Lower lobe of right lung (tissue), 2 donors: ENCODE data around the gene EID2. TPM values are rescaled to one million over a fixed set of nuclear protein-coding genes. Genes with fewer than 3 reads are reported as not detected.

Source experiments
- ATAC-seq, 2 donors: fragments of 200-7000 bp; cut with Tn5 transposase; one replicate each; pipeline ENCODE4 v1.9.1; 2020 to 2022; ENCODE audit warnings: mild to moderate bottlenecking in 2 of 2, moderate library complexity in 2 of 2
- DNase-seq: peaks from one replicate; pipeline ENCODE4 v3.0.0-alpha.2; 2020
- H3K27ac ChIP-seq: fragments of 200-600 bp; one replicate; pipeline ENCODE4 v1.8.0; 2022
- H3K27me3 ChIP-seq: fragments of 200-600 bp; one replicate; pipeline ENCODE4 v1.8.0; 2022; ENCODE audit warnings: low read depth
- H3K36me3 ChIP-seq: fragments of 200-600 bp; one replicate; pipeline ENCODE4 v1.8.0; 2022; ENCODE audit warnings: mild to moderate bottlenecking
- H3K4me1 ChIP-seq: fragments of 200-600 bp; one replicate; pipeline ENCODE4 v1.8.0; 2022
- H3K4me3 ChIP-seq: fragments of 200-600 bp; one replicate; pipeline ENCODE4 v1.8.0; 2022; ENCODE audit warnings: mild to moderate bottlenecking
- H3K9me3 ChIP-seq: fragments of 200-600 bp; one replicate; pipeline ENCODE4 v1.8.0; 2022
- CTCF ChIP-seq: fragments of 200-600 bp; IDR thresholded peaks from one replicate; pipeline ENCODE4 v1.8.0; 2022; ENCODE audit warnings: antibody characterized with exemption, mild to moderate bottlenecking
- intact Hi-C: fragments of 100-400 bp; cut with DNase I; formaldehyde crosslinking; loops from one replicate; pipeline ENCODE4 v1.11.0; 2022
- total RNA-seq: library from RNA; stranded (reverse); fragmentation: NEBNext Ultra II Directional; extraction: Animal tissue kit (Norgen Biotek cat#: 25700); gene quantifications from one replicate; pipeline ENCODE4 v1.2.1, GENCODE V29; 2021
- donor health status: DM: no; HTN: yes; CAD: no; lungs with severe emphysema.

EID2 gene
- total RNA-seq, 1 donor from 2014 or later: 12.8 TPM

GRCh38 chr19:39509233-39509632 is 30.7 kb downstream of the EID2 start:
- H3K9me3 ChIP-seq: no peaks in the 10 kb centered on the region
- H3K27me3 ChIP-seq: peaks cover 93% of the 10 kb centered on the region
- H3K27ac ChIP-seq: no peak overlapping the region
- no peaks in the 10 kb centered on the region for H3K4me1 ChIP-seq
- DNase-seq (no peak), ATAC-seq (no peak)
- no peaks in the 10 kb centered on the region for H3K36me3 ChIP-seq
- TF ChIP-seq CTCF: no peak
- H3K4me3 ChIP-seq: no peak overlapping the region
- intact Hi-C loops: no loop called here

- intact Hi-C loops: no loop called here
- ATAC-seq: no peak
- peaks cover 93% of the 10 kb centered on the region for H3K27me3 ChIP-seq
- no peak overlapping the region for H3K27ac ChIP-seq
- no peak overlapping the region for H3K4me3 ChIP-seq
- H3K36me3 ChIP-seq: no peaks in the 10 kb centered on the region
- H3K4me1 ChIP-seq: no peaks in the 10 kb centered on the region
- TF ChIP-seq CTCF: no peak
- no peak for DNase-seq
- no peaks in the 10 kb centered on the region for H3K9me3 ChIP-seq
These were observed 31.3 kb downstream of the EID2 start for GRCh38 chr19:39508629-39509028.

- no peak for TF ChIP-seq CTCF
- intact Hi-C loops: no loop called here
- ATAC-seq (no peak), DNase-seq (no peak)
- H3K4me1 ChIP-seq: no peaks in the 10 kb centered on the region
- peak overlapping the region; percentile 48 for H3K4me3 ChIP-seq
- H3K36me3 ChIP-seq: no peaks in the 10 kb centered on the region
- no peak overlapping the region for H3K27ac ChIP-seq
- no peaks in the 10 kb centered on the region for H3K9me3 ChIP-seq
- H3K27me3 ChIP-seq: peaks cover 89% of the 10 kb centered on the region
These were observed 32.1 kb downstream of the EID2 start for GRCh38 chr19:39507715-39508364.

GRCh38 chr19:39506944-39507714 is 32.8 kb downstream of the EID2 start:
- Histone ChIP-seq H3K36me3 (no peaks in the 10 kb centered on the region), H3K27me3 (peaks cover 87% of the 10 kb centered on the region), H3K4me3 (peak overlapping the region; percentile 48), H3K27ac (no peak overlapping the region), H3K4me1 (no peaks in the 10 kb centered on the region), H3K9me3 (no peaks in the 10 kb centered on the region)
- no peak for TF ChIP-seq CTCF
- ATAC-seq (peak; percentile 15 to 36), DNase-seq (no peak)
- intact Hi-C loops: no loop called here

GRCh38 chr19:39506598-39506943 is 33.4 kb downstream of the EID2 start:
- no peaks in the 10 kb centered on the region for H3K9me3 ChIP-seq
- intact Hi-C loops: no loop called here
- no peak for TF ChIP-seq CTCF
- H3K36me3 ChIP-seq: no peaks in the 10 kb centered on the region
- H3K4me1 ChIP-seq: no peaks in the 10 kb centered on the region
- ATAC-seq: no peak
- H3K27ac ChIP-seq: no peak overlapping the region
- H3K4me3 ChIP-seq: peak overlapping the region; percentile 48
- DNase-seq: no peak
- peaks cover 86% of the 10 kb centered on the region for H3K27me3 ChIP-seq
